ENCODE results near the gene EVX2. TPM values are rescaled to one million over a fixed set of nuclear protein-coding genes. Genes with fewer than 3 reads are reported as not detected.
A peak's percentile ranks its signal among the peaks of the same experiment; 100 is the strongest.

EVX2 gene
- total RNA-seq, 1 donor from 2014 or later, result not detected

- H3K9me3 Mint-ChIP-seq (ENCODE audit: unreplicated experiment), result no peaks in the 10 kb centered on the region
- no peak for DNase-seq (ENCODE audit: low spot score)
- no peaks in the 10 kb centered on the region for H3K36me3 Mint-ChIP-seq (ENCODE audit: low read depth, unreplicated experiment)
- H3K27me3 Mint-ChIP-seq (ENCODE audit: unreplicated experiment), result peaks cover 32% of the 10 kb centered on the region
- H3K27ac Mint-ChIP-seq (ENCODE audit: unreplicated experiment), result no peak overlapping the region
- H3K4me3 Mint-ChIP-seq (ENCODE audit: unreplicated experiment), result peak overlapping the region; percentile 87
- H3K4me1 Mint-ChIP-seq (ENCODE audit: unreplicated experiment), result peaks cover 25% of the 10 kb centered on the region
- TF ChIP-seq CTCF (IDR thresholded peaks at IDR 0.05; ENCODE audit: unreplicated experiment), result no peak
These were observed 5.0 kb downstream of the EVX2 start for GRCh38 chr2:176078541-176079284.

GRCh38 chr2:176076796-176077195, 7.0 kb downstream of the EVX2 start:
- H3K27ac Mint-ChIP-seq (ENCODE audit: unreplicated experiment), result no peak overlapping the region
- H3K4me1 Mint-ChIP-seq (ENCODE audit: unreplicated experiment), result peaks cover 18% of the 10 kb centered on the region
- TF ChIP-seq CTCF (IDR thresholded peaks at IDR 0.05; ENCODE audit: unreplicated experiment), result no peak
- H3K9me3 Mint-ChIP-seq (ENCODE audit: unreplicated experiment), result no peaks in the 10 kb centered on the region
- H3K4me3 Mint-ChIP-seq (ENCODE audit: unreplicated experiment), result no peak overlapping the region
- DNase-seq (ENCODE audit: low spot score), result no peak
- peaks cover 29% of the 10 kb centered on the region for H3K27me3 Mint-ChIP-seq (ENCODE audit: unreplicated experiment)
- H3K36me3 Mint-ChIP-seq (ENCODE audit: low read depth, unreplicated experiment), result no peaks in the 10 kb centered on the region

- TF ChIP-seq CTCF (IDR thresholded peaks at IDR 0.05; ENCODE audit: unreplicated experiment), result no peak
- Mint-ChIP-seq H3K4me3 (ENCODE audit: unreplicated experiment) (no peak overlapping the region), H3K36me3 (ENCODE audit: low read depth, unreplicated experiment) (no peaks in the 10 kb centered on the region), H3K27me3 (ENCODE audit: unreplicated experiment) (peaks cover 26% of the 10 kb centered on the region), H3K27ac (ENCODE audit: unreplicated experiment) (no peak overlapping the region), H3K4me1 (ENCODE audit: unreplicated experiment) (peaks cover 18% of the 10 kb centered on the region), H3K9me3 (ENCODE audit: unreplicated experiment) (no peaks in the 10 kb centered on the region)
- no peak for DNase-seq (ENCODE audit: low spot score)
These were observed 7.7 kb downstream of the EVX2 start for GRCh38 chr2:176076063-176076462.

GRCh38 chr2:176075481-176075880, 8.3 kb downstream of the EVX2 start:
- Mint-ChIP-seq H3K36me3 (ENCODE audit: low read depth, unreplicated experiment) (no peaks in the 10 kb centered on the region), H3K4me3 (ENCODE audit: unreplicated experiment) (peak overlapping the region; percentile 68), H3K27me3 (ENCODE audit: unreplicated experiment) (peaks cover 27% of the 10 kb centered on the region), H3K27ac (ENCODE audit: unreplicated experiment) (no peak overlapping the region), H3K4me1 (ENCODE audit: unreplicated experiment) (peaks cover 15% of the 10 kb centered on the region), H3K9me3 (ENCODE audit: unreplicated experiment) (no peaks in the 10 kb centered on the region)
- peak; percentile 40 for DNase-seq (ENCODE audit: low spot score)
- TF ChIP-seq CTCF (IDR thresholded peaks at IDR 0.05; ENCODE audit: unreplicated experiment), result no peak

- H3K36me3 Mint-ChIP-seq (ENCODE audit: low read depth, unreplicated experiment), result no peaks in the 10 kb centered on the region
- no peak for DNase-seq (ENCODE audit: low spot score)
- H3K4me3 Mint-ChIP-seq (ENCODE audit: unreplicated experiment), result no peak overlapping the region
- H3K9me3 Mint-ChIP-seq (ENCODE audit: unreplicated experiment), result no peaks in the 10 kb centered on the region
- TF ChIP-seq CTCF (IDR thresholded peaks at IDR 0.05; ENCODE audit: unreplicated experiment), result no peak
- H3K27me3 Mint-ChIP-seq (ENCODE audit: unreplicated experiment), result peaks cover 32% of the 10 kb centered on the region
- H3K4me1 Mint-ChIP-seq (ENCODE audit: unreplicated experiment), result peaks cover 15% of the 10 kb centered on the region
- no peak overlapping the region for H3K27ac Mint-ChIP-seq (ENCODE audit: unreplicated experiment)
These were observed 8.8 kb downstream of the EVX2 start for GRCh38 chr2:176074919-176075425.

Measured in endothelial cell (in vitro differentiated cells).